Common myeloid progenitor, CD34-positive (primary cell): Measurements from ENCODE around the gene MYO18A.
A peak's percentile ranks its signal among the peaks of the same experiment; 100 is the strongest.

Experiments used
- CTCF ChIA-PET: fragments of 350-600 bp; sonication (Branson Sonifier 250); formaldehyde crosslinking; loops from one replicate; lab custom pipeline; 2021; ENCODE audit warnings: antibody characterized with exemption; lab: Charles Lee
- POLR2A ChIA-PET: fragments of 350-600 bp; sonication (Branson Sonifier 250); formaldehyde crosslinking; loops from one replicate; lab custom pipeline; 2021; ENCODE audit warnings: antibody characterized with exemption; lab: Charles Lee
- DNase-seq, 3 donors: peaks; one replicate each; pipeline versions ENCODE4 v3.0.0 to v3.0.0-alpha.2; 2013
- H3K27ac ChIP-seq, 2 experiments: 1 replicate in 1 of 2; 2 replicates in 1 of 2; pipeline ENCODE4 v1.7.0; 2013; ENCODE audit warnings: inconsistent platforms in 2 of 2, low read length in 2 of 2, mild to moderate bottlenecking in 2 of 2, low read depth in 1 of 2, moderate library complexity in 1 of 2; ENCODE audit not compliant: severe bottlenecking in 2 of 2, insufficient read depth in 1 of 2, poor library complexity in 1 of 2
- H3K27me3 ChIP-seq, 5 experiments: replicated peaks in 2 of 5; 1 replicate in 3 of 5; 2 replicates in 2 of 5; pipeline versions ENCODE4 v1.6.1 to v1.7.0; 2013; ENCODE audit warnings: low read length in 4 of 5, mild to moderate bottlenecking in 2 of 5, moderate library complexity in 2 of 5, inconsistent platforms in 1 of 5; ENCODE audit not compliant: insufficient read depth in 5 of 5, control insufficient read depth in 4 of 5
- H3K36me3 ChIP-seq, 4 experiments: 1 replicate in 2 of 4; 2 replicates in 2 of 4; pipeline versions ENCODE4 v1.6.1 to v1.7.0; 2013; ENCODE audit warnings: low read length in 3 of 4, control low read depth in 1 of 4, mild to moderate bottlenecking in 1 of 4; ENCODE audit not compliant: control insufficient read depth in 4 of 4, insufficient read depth in 4 of 4
- H3K4me1 ChIP-seq, 4 experiments: 1 replicate in 3 of 4; 2 replicates in 1 of 4; pipeline versions ENCODE4 v1.6.1 to v1.7.1; 2013; ENCODE audit warnings: low read length in 3 of 4, mild to moderate bottlenecking in 3 of 4, control low read depth in 1 of 4, inconsistent platforms in 1 of 4, moderate library complexity in 1 of 4; ENCODE audit not compliant: control insufficient read depth in 4 of 4, insufficient read depth in 4 of 4; ENCODE audit errors: control extremely low read depth in 1 of 4
- H3K4me3 ChIP-seq, 7 experiments: 1 replicate in 4 of 7; 2 replicates in 3 of 7; pipeline versions ENCODE4 v1.5.1 to v1.7.0; 2013; ENCODE audit warnings: mild to moderate bottlenecking in 7 of 7, low read length in 6 of 7, moderate library complexity in 6 of 7, inconsistent platforms in 2 of 7, low read depth in 2 of 7, control low read depth in 1 of 7; ENCODE audit not compliant: insufficient read depth in 4 of 7, control insufficient read depth in 1 of 7; ENCODE audit errors: extremely low read depth in 1 of 7
- H3K9me3 ChIP-seq, 5 experiments: 1 replicate in 4 of 5; 2 replicates in 1 of 5; pipeline versions ENCODE4 v1.6.1 to v1.7.1; 2013; ENCODE audit warnings: low read length in 4 of 5, mild to moderate bottlenecking in 2 of 5, inconsistent platforms in 1 of 5, low read depth in 1 of 5, moderate library complexity in 1 of 5; ENCODE audit not compliant: control insufficient read depth in 4 of 5, insufficient read depth in 2 of 5; ENCODE audit errors: control extremely low read depth in 1 of 5
- WGBS: methylation state at CpG from one replicate; pipeline ENCODE4 v1.1.5; 2013; ENCODE audit not compliant: insufficient coverage; 5-methylcytosine and 5-hydroxymethylcytosine counted together

MYO18A gene

GRCh38 chr17:29024316-29024952, 155.8 kb downstream of the MYO18A start:
- Histone ChIP-seq H3K4me1 (peaks cover under 1 to 22% (median 19%) of the 10 kb centered on the region in 4 experiments), H3K36me3 (no peaks in the 10 kb centered on the region), H3K27me3 (peaks cover 0 to 23% (median 6%) of the 10 kb centered on the region in 5 experiments), H3K9me3 (no peaks in the 10 kb centered on the region), H3K4me3 (peak overlapping the region in 1 of 7 experiments; percentile 12), H3K27ac (no peak overlapping the region)
- ChIA-PET CTCF (interaction anchor here (0.6 to 1.3 kb wide), 2 partner anchors 14 to 24 kb away, joined by 3 read pairs; no protein-coding TSS in a partner anchor), POLR2A (interaction anchor here (0.6 to 1.5 kb wide), 2 partner anchors 10 to 15 kb away, joined by 3 read pairs; no protein-coding TSS in a partner anchor)
- 77% methylated on average over 5 of the region's 6 CpGs for WGBS
- DNase-seq = no peak

- WGBS = 97% methylated on average over 6 of the region's 7 CpGs
- H3K4me1 ChIP-seq = peaks cover 4 to 30% (median 28%) of the 10 kb centered on the region in 4 experiments
- H3K9me3 ChIP-seq = no peaks in the 10 kb centered on the region
- peaks cover 0 to 27% (median 15%) of the 10 kb centered on the region in 5 experiments for H3K27me3 ChIP-seq
- no peaks in the 10 kb centered on the region for H3K36me3 ChIP-seq
- no peak overlapping the region for H3K27ac ChIP-seq
- no peak for DNase-seq
- no peak overlapping the region for H3K4me3 ChIP-seq
- POLR2A ChIA-PET = interaction anchor here (0.6 kb wide), 1 partner anchor 37 kb away, joined by 3 read pairs; no protein-coding TSS in a partner anchor
- CTCF ChIA-PET = interaction anchor here (1.6 kb wide), 1 partner anchor 56 kb away, joined by 5 read pairs; no protein-coding TSS in a partner anchor
Measured at GRCh38 chr17:29022074-29022473, 158.1 kb downstream of the MYO18A start.

- Histone ChIP-seq H3K4me3 (no peak overlapping the region), H3K27ac (no peak overlapping the region), H3K27me3 (peaks cover 0 to 33% (median 19%) of the 10 kb centered on the region in 5 experiments), H3K9me3 (no peaks in the 10 kb centered on the region), H3K36me3 (no peaks in the 10 kb centered on the region), H3K4me1 (peaks cover 4 to 30% (median 28%) of the 10 kb centered on the region in 4 experiments)
- DNase-seq = peak in 2 of 3 donors; percentile 42 to 62
- ChIA-PET CTCF (interaction anchor here (0.8 to 1.6 kb wide), 2 partner anchors 11 to 55 kb away, joined by 3 to 5 read pairs; no protein-coding TSS in a partner anchor), POLR2A (no interaction called here)
- 50% methylated on average over 7 of the region's 7 CpGs for WGBS
Measured at GRCh38 chr17:29021226-29021625, 159.0 kb downstream of the MYO18A start.
